ENCODE measurements around the gene TMEM91.
"Not testable (repeated sequence)": the region's sequence is repeated elsewhere in the genome, so short reads cannot be mapped to it uniquely, and the experiment has no call there.

The TMEM91 gene

DNA sequence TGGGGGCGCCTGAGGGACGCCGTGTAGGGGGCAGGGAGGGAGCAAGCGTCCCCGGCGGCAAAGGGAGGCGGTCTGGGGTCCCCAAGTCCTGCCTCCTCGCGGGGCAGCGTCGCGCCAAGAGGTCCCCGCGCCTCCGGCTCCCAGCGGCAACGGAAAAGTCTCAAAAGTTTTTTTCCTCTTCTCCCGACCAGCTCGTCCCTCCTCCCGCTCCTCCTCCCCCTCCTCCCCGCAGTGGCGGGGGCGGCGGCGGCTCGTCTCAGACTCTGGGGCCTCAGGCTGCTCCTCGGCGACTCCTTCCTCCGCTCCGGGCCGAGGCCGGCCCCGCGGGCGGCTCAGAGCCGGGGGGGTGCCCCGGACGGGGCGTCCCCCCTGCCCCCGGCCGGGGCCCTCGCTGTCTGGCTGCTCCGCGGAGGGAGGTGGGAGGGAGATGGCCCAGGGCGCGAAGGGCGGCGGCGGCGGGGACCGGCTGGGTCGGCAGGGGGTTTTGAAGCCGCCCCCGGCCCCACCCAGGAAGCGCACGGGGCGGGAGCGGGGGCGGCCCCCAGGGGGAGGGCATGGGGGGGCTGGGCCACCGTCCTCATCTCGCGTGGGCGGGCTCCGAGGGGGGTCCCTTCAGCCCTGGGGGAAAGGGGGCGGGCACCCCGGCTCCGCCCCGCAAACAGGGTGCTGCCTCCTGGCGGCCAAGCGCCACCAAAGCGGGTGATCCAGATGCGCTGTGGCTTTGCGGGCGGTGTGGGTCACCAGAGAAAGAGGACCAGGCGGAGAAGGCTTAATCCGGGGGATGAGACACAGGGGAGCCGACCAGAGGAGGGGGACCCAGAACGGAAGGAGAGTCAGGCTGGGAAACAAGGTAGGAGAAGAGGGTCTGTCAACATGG, 22.6 kb upstream of the TMEM91 start, which contains the start of gene TGFB1:
TSS of gene TGFB1 (minus strand) at position 457 of the 877 bp plus-strand sequence. CDS start 878 bp downstream, outside the sequence.
- DNase-seq (ENCODE audit: low read depth) = peak; percentile 51

DNA sequence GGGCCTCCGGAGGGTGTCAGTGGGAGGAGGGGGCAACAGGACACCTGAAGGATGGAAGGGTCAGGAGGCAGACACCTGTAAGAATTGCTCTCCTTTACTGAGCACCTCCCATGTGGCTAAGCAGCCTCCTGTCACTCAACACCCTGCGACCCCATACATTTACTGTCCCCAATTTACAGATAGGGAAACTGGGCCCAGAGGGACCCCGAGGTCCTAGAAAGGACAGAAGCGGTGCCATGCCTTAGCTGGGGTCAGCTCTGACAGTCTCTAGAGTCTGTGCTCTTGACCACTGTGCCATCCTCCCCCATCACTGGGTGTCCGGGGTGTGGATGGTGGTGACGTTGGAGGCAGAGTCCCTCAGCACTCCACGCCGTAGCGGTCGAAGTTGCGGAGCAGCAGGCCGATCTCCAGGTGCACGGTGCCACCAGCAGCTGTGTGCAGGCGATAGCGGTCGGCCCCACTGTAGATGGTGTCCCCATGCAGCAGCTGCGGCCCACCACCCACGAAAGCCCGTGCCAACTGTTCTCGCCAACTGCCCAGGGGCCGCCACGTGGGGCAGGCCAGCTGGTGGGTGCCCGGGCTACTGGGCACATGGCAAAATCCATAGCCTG, 21.9 kb upstream of the TMEM91 start:
- DNase-seq (ENCODE audit: low read depth) = no peak

DNA sequence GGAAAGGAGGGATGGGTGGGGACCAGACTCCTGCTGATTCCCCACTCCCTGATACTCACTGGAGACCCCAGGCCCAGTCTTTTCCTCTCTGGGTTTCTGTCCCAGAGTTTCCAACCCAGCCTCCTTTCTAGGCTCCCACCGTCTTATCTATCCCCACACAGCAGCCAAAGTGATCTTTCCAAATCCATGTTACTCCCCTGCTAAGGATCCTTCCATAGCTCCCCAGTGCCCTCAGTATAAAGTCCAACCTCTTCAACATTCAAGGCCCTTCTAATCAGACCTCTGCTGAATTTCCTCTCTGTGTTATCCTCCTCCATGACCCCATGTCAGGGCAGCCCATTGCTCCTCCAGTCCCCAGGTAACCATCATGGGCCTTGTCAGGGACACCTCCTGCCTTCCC, 21.3 kb upstream of the TMEM91 start:
- no peak for DNase-seq (ENCODE audit: low read depth)

DNA sequence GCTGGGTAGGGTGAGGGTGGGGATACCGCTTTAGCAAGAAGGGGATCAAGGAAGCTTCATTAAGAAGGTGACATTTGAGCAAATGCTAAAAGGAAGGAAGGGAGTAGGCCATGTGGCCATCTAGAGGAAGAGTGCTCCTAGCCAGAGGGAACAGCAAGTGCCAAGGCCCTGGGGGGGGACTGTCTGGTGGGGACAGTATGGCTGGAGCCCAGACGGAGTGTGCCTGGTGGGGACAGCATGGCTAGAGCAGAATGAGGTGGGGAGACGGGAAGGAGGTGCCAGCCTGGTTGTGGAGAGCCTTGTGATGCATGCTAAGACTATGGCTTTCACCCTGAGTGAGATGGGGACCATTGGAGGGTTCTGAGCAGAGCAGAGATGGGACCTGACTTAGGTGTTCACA, 20.5 kb upstream of the TMEM91 start:
- no peak for DNase-seq (ENCODE audit: low read depth)

DNA sequence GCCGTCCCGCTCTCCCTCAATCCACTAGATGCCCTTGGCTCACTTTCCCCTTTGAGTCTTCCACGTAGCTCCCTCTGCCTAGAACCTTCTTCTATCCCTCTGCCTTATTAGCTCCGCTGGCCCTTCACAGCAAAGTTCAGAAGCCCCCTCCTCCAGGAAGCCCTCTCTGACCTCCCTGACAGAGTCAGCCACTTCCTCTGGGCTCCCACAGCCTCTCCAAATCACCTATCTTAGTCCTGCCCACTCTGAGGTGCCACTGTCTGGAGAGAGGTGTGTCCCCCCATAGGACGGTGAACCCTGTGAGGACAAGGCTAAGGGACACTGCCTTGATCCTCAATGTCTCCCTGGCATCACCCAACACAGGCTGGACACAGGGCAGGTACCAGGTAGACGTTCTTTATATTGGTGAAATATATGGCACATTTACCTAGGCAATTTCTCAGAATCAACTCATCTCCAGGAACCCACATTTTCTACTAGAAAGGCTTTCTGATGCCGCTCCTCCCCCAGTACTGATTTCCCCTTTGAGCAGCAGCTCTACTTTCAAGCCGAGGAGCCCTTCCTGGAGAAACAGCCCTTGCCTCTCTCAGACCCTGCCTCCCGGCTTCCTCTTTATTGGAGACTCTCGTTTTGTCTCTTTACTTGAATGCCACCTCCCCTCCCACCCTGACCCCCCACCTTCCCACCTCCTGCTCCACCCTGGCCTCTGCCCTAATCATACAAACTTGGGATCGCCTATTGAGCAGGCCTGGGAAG, 19.2 kb upstream of the TMEM91 start:
- DNase-seq (ENCODE audit: low read depth) = no peak

DNA sequence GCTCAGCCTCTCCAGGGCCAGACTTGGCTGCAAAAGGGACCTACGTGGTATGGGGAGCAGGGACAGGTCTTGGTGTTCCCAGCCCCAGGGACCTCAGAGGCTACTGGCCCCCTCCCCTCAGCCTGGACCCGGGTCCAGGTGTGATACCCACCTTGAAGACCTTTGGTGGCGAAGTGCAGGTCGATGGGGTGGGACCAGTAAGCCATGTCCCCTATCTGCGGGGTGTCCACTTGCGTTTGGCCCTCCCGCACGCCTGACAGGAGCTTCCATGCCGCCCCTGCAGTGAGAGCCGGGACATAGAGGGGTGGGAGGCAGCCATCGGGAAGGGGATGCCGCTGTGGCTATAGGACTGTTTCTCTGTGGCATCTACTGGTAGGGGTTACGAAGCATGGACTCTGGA, 18.6 kb upstream of the TMEM91 start:
- no peak for DNase-seq (ENCODE audit: low read depth)

DNA sequence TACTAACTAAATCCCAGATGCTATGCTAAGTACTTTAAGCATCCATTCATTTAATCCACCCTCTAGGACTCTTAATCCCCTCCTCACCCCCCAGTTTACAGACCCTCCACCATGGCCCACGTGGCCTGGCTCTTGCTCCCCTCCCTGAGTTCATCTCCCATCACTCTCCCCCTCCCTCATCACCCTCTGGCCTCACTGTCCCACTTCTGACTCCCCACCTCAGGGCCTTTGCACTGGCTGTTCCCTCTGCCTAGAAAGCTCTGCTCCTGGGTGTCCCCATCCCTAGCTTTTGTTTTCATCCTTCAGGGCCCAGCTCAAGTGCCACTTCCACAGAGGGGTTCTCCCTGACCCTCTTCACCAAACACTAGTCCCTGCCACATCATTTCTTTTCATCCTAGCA, 16.6 kb upstream of the TMEM91 start:
- no peak for DNase-seq (ENCODE audit: low read depth)

DNA sequence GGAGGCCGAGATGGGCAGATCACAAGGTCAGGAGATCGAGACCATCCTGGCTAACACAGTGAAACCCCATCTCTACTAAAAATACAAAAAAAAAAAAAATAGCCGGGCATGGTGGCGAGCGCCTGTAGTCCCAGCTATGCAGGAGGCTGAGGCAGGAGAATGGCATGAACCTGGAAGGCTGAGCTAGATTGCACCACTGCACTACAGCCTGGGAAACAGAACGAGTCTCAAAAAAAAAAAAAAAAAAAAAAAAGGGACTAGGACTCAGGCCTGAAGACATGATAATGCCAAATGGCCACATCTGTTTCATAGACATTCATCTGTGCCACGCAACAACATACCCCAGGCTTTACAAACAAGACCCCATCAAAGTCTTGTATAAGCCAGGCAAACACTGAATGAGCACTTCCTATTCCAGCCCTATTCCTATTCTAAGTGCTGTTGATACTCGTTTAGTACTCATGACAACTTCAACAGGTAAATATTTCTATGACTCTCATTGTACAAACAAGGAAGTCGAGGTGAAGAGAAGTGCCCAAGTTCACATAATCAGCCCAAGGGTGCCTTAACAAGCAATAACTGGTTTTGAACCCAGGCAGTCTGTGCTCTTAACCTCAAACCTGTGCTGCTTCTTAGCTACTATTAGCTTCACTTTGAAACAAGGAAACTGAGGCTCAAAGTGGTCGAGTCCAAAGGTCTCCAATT, 14.0 kb upstream of the TMEM91 start:
- DNase-seq (ENCODE audit: low read depth) = no peak

DNA sequence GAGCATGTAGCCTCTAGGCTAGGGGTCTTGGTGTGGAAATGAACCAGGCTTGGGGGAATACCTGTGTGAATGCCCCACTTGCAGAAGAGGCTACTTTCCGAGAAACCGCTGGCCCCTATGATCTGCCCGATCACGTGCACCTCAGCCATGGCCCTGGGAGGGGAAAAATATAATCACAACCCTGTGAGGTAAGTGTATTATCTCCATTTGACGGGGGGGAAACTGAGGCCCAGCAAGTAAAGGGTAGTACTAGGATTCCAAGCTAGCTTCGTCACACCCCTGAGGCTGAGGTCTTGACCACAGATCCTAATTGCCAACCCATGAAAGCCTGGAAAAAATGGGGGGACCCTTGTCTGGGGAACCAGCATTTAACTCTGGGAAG, 13.0 kb upstream of the TMEM91 start:
- DNase-seq (ENCODE audit: low read depth) = no peak

DNA sequence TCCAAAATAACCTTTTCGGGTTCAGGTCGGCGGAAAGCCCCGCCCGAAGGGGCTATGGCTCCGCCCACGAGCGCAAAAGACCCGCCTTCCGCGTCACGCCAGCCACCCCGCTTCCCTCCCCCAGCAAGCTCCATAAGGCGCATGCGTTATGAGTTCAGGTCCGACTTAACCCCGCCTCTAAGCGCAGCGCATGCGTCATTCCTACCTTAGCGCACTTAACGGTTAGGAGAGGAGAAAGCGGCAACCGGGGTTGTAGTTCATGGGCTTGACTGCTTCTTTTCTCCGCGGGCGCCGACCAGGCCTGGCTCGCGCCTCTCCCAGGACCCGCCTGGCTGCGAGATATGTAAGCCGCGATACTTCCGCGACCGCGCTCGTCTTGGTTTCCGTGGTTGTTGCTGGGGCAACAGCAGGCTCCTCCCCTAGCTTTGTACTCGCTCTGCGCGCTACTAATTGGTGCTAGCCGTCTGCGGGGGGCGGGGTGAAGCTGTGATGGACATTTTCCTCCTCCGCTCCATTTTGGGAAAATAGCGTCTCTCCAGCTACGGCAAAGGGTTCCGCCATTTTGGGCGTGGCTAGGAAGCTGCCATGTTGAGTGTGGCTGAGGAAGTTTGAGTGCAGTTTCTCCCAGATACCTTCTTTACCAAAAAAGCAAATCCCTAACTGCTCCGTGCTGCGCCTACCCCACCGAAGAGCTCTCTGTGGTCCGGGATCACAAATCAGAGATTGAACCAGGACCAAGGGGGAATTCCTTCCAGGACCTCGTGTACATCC, 12.4 kb upstream of the TMEM91 start, which contains the start of gene B9D2:
TSS of gene B9D2 (minus strand) at position 397 of the 771 bp plus-strand sequence. CDS start 630 bp downstream, outside the sequence.
- DNase-seq (ENCODE audit: low read depth) = peak; percentile 92

DNA sequence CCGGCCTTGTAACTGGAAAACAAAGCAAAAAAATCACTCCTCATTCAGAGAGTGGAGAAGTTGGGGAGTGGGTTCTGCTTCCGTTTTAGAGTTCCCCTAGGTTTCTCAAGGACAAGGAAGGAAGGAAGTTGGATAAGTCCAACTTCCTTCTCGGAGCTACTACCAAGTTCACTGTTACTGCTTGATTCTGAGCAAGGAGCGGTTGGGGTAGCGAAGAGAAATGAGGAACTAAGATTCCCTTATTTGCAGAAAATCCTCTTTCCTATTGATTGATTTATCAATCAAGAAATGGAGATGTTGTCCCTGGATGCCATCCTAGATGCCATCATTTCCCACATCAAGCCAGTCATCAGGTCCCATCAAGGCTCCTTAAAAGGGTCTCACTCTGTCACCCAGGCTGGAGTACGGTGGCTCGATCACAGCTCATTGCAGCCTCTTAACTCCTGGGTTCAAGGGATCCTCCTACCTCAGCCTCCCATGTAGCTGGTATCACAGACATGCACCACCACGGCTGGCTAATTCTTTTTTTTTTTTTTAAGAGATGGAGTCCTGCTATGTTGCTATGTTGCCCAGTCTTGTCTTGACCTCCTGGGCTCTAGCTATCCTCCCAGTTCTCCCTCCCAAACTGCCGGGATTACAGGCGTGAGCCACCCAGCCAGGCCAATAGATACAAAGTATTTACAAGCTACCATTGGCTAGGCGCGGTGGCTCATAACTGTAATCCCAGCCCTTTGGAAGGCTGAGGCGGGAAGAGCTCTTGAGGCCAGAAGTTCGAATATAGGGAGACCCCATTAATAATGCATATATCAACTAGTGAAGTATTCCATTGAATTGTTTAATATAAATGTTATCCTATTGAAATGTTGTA, 11.6 kb upstream of the TMEM91 start:
- DNase-seq (ENCODE audit: low read depth) = no peak

DNA sequence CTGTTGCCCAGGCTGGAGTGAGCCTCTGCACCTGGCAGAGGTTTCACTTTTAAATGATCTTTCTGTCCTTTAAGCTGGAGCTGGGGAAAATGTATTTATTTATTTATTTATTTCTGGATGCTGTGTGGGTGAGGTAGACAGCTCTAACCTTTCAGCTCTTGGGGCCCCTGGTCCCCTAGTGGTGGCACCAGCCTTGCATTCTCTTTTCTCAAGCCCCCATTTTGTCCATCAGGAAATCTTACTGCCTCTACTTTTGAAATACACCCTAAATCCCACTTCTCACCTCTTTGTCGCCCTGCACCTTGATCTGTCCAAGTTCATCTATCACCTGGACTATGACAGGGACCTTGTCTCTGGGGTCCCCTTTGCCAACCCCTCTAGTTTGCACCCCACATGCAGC, 10.2 kb upstream of the TMEM91 start:
- DNase-seq (ENCODE audit: low read depth) = no peak

DNA sequence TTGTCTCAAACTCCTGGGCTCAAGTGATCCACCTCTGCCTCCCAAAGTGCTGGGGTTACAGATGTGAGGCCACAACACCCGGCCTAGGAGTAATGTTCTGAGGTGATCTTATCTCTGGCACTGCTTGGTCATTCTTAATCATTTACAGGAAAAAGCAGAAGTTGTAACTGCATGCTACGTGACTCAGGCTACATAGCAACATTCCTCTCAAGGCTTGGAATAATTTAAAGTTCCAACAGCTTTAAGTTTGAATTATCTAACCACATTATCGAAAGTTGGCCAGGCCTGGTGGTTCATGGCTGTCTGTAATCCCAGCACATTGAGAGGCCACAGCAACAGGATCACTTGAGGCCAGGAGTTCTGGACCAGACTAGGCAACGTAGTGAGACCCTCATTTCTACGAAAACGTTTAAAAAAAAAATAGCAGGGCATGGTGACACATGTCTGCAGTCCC, 8.5 kb upstream of the TMEM91 start:
- peak; percentile 84 for DNase-seq (ENCODE audit: low read depth)

DNA sequence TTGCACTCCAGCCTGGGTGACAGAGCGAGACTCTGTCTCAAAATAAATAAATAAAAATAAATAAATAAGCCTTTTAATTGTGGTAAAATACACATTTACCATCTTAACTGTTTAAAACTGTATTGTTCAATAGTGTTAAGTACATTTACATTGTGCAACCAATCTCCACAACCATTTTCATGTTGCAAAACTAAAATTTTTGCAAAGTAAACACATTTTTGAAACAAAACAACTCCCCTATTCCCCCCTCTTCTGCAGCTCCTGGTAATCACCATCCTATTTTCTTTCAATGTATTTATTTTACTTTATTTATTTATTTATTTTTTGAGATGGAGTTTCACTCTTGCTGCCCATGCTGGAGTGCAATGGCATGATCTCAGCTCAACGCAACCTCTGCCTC, 6.6 kb upstream of the TMEM91 start:
- DNase-seq (ENCODE audit: low read depth) = no peak

DNA sequence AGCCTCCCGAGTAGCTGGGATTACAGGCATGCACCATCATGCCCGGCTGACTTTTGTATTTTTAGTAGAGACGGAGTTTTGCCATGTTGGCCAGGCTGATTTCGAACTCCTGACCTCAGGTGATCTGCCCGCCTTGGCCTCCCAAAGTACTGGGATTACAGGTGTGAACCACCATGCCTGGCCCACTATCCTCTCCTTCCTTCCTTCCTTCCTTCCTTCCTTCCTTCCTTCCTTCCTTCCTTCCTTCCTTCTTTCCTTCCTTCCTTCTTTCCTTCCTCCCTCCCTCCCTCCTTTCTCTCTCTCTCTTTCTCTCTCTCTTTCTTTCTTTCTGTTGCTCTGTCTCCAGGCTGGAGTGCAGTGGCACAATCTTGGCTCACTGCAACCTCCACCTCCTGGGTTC, 5.2 kb upstream of the TMEM91 start:
- not testable (repeated sequence) for DNase-seq (ENCODE audit: low read depth)

DNA sequence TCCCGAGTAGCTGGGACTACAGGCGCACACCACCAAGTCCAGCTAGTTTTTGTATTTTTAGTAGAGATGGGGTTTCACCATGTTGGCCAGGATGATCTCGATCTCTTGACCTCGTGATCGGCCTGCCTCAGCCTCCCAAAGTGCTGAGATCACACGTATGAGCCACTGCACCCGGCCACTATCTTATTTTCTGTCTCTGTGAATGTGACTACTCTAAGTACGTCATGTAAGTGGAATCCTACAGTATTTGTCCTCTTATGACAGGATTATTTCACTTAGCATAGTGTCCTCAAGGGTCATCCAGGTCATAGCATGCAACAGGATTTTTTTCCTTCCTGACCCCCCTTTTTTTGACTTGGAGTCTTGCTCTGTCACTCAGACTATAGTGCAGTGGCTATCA, 4.8 kb upstream of the TMEM91 start:
- no peak for DNase-seq (ENCODE audit: low read depth)

DNA sequence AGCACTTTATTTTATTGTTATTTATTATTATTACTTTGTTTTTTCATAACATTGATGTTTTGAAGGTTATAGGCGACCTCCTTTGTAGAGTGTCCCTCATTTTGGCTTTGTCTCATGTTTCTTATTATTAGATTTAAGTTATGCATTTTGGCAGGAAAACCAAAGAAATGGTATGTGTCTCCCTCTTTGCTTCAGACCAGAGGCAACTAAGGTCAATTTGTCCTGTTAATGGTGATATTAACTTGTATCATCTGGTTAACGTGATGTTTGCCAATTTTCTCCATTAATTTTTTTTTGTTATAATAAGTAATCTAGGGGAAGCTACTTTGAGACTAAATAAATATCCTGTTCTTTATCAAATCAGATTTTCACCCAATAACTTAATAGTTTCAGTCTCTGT, 3.8 kb upstream of the TMEM91 start:
- DNase-seq (ENCODE audit: low read depth) = no peak

DNA sequence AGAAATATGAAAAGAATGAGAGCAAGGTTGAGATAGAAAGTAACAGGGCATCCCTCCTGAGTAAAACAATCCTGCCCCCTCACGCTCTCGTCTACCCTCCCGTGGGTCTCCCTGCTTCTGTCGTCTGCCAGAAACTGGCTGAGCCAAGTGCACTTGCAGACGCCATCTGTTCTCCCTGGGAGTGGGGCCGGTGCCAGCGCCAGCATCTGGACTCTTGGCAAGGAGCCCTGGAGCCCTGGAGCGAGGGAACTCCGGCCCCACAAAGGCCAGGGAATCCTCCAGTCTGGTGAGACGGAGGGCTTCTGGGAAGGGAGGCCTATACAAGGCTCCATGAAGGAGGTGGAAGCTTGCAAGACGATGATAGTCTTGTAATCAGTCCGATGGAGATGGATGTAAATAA, 2.3 kb upstream of the TMEM91 start:
- peak; percentile 65 for DNase-seq (ENCODE audit: low read depth)

DNA sequence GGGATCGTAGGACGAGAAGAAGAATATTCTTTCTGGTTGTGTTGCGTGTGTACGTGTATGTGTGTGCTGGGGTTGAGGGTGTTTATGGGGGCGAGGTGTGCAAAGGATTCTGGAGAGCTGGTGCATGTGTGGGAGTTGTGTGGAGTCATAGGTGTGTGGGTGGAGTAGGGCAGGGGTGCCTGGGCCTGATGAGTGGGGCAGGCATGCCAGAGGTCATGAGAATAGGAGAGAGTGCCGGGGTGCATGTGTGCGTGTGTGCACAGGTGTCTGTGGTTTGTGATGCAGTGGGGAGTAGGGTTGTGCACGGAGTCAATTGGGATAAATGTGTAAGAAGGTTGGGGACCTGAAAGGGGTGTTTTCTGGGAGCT, 649 bp downstream of the TMEM91 start:
- no peak for DNase-seq (ENCODE audit: low read depth)

DNA sequence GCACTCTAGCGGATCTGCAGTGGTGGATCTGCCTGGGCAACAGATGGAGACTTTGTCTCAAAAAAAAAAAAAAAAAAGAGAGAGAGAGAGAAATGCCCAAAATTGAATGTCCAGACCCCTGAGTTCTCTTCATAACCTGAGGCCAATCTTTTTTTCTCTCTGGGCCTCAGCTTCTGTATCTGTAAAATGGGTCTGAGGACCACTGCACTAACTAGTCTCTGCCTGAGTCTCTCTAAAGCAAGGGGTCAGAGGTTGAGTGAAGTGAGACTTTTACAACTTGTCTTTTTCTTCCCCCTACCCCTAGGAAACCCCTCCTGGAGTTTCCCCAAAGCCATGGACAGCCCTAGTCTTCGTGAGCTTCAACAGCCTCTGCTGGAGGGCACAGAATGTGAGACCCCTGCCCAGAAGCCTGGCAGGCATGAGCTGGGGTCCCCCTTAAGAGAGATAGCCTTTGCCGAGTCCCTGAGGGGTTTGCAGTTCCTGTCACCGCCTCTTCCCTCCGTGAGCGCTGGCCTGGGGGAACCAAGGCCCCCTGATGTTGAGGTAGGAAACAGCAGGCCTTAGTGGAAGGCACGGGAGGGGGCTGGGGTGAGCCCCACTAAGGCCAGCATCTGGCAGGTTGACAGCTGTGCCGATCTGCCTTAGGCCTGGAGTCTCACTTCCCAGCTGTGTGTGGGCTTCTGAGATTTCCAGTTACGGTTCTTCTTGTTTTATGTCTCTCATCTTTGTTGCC, 1.8 kb downstream of the TMEM91 start:
- DNase-seq (ENCODE audit: low read depth) = no peak

Measured in non-pigmented ciliary epithelial cell (primary cell).